ENCODE results near the gene PRKCB. TPM values are rescaled to one million over a fixed set of nuclear protein-coding genes. Genes with fewer than 3 reads are reported as not detected.

PRKCB gene
- total RNA-seq, 4 donors from 2014 or later = 2.0 to 8.6 (median 4.0) TPM

GRCh38 chr16:23896832-23897821 is 61.3 kb downstream of the PRKCB start:
- Histone ChIP-seq H3K4me1 (no peaks in the 10 kb centered on the region), H3K9me3 (no peaks in the 10 kb centered on the region), H3K27ac (no peak overlapping the region), H3K27me3 (no peaks in the 10 kb centered on the region), H3K36me3 (no peaks in the 10 kb centered on the region), H3K4me3 (replicated peaks in 1 of 3) (no peak overlapping the region)
- TF ChIP-seq CTCF (IDR thresholded peaks at IDR 0.05) (no peak), POLR2A (IDR thresholded peaks at IDR 0.05) (no peak)
- intact Hi-C loops (cut with DNase I) = no loop called here
- 70 to 71% methylated on average over 6 of the region's 6 CpGs for WGBS, 2 donors
- no peak for DNase-seq

- intact Hi-C loops (cut with DNase I) = no loop called here
- Histone ChIP-seq H3K27ac (no peak overlapping the region), H3K36me3 (no peaks in the 10 kb centered on the region), H3K27me3 (no peaks in the 10 kb centered on the region), H3K9me3 (no peaks in the 10 kb centered on the region), H3K4me1 (no peaks in the 10 kb centered on the region), H3K4me3 (replicated peaks in 1 of 3) (no peak overlapping the region)
- 91 to 92% methylated on average over 8 of the region's 8 CpGs for WGBS, 2 donors
- DNase-seq = no peak
- no peak for TF ChIP-seq CTCF (IDR thresholded peaks at IDR 0.05)
- no peak for TF ChIP-seq POLR2A (IDR thresholded peaks at IDR 0.05)
These were observed 63.1 kb downstream of the PRKCB start for GRCh38 chr16:23898682-23899430.

GRCh38 chr16:23899869-23900268 is 64.1 kb downstream of the PRKCB start:
- no peak for DNase-seq
- no peak overlapping the region for H3K27ac ChIP-seq
- no peak for TF ChIP-seq POLR2A (IDR thresholded peaks at IDR 0.05)
- no peak for TF ChIP-seq CTCF (IDR thresholded peaks at IDR 0.05)
- intact Hi-C loops (cut with DNase I) = no loop called here
- H3K4me3 ChIP-seq (replicated peaks in 1 of 3) = no peak overlapping the region
- no peaks in the 10 kb centered on the region for H3K4me1 ChIP-seq
- 95 to 98% methylated on average over 2 of the region's 2 CpGs for WGBS, 2 donors
- H3K27me3 ChIP-seq = no peaks in the 10 kb centered on the region
- H3K9me3 ChIP-seq = no peaks in the 10 kb centered on the region
- H3K36me3 ChIP-seq = no peaks in the 10 kb centered on the region

GRCh38 chr16:23900480-23901177 is 64.8 kb downstream of the PRKCB start:
- Histone ChIP-seq H3K27me3 (no peaks in the 10 kb centered on the region), H3K4me1 (no peaks in the 10 kb centered on the region)
- WGBS, 2 donors = 78 to 82% methylated on average over 7 of the region's 7 CpGs

More at GRCh38 chr16:23900480-23901177, 64.8 kb downstream of the PRKCB start:
- TF ChIP-seq CTCF (IDR thresholded peaks at IDR 0.05) = no peak
- no peak for TF ChIP-seq POLR2A (IDR thresholded peaks at IDR 0.05)
- no peak overlapping the region for H3K27ac ChIP-seq
- no peak overlapping the region for H3K4me3 ChIP-seq (replicated peaks in 1 of 3)
- H3K36me3 ChIP-seq = no peaks in the 10 kb centered on the region
- H3K9me3 ChIP-seq = no peaks in the 10 kb centered on the region
- intact Hi-C loops (cut with DNase I) = no loop called here
- DNase-seq = no peak

Data from thyroid gland (tissue), 4 donors.